Spleen (tissue), 11 donors: ENCODE measurements around the gene HPCAL1. TPM values are rescaled to one million over a fixed set of nuclear protein-coding genes. Genes with fewer than 3 reads are reported as not detected.

Experiments
- DNase-seq: peaks from one replicate; pipeline ENCODE4 v3.0.0-alpha.2; 2020
- H3K27ac ChIP-seq, 8 donors: fragments of 200-600 bp; sonication (generic) in 7 of 8; 1 replicate in 4 of 8; 2 replicates in 4 of 8; pipeline versions ENCODE4 v1.5.0 to v1.8.0; 2016 to 2021; ENCODE audit warnings: inconsistent platforms in 4 of 8, mild to moderate bottlenecking in 4 of 8, moderate library complexity in 1 of 8
- H3K27me3 ChIP-seq, 7 donors: fragments of 200-600 bp; sonication (generic) in 6 of 7; replicated peaks in 1 of 7; 1 replicate in 4 of 7; 2 replicates in 3 of 7; pipeline versions ENCODE4 v1.5.0 to v1.8.0; 2016 to 2021; ENCODE audit warnings: inconsistent platforms in 3 of 7, mild to moderate bottlenecking in 1 of 7
- H3K36me3 ChIP-seq, 6 donors: fragments of 200-600 bp; sonication (generic) in 5 of 6; 1 replicate in 4 of 6; 2 replicates in 2 of 6; pipeline versions ENCODE4 v1.5.0 to v1.8.0; 2016 to 2021; ENCODE audit warnings: inconsistent platforms in 2 of 6
- H3K4me1 ChIP-seq, 6 donors: fragments of 200-600 bp; sonication (generic) in 5 of 6; 1 replicate in 3 of 6; 2 replicates in 3 of 6; pipeline versions ENCODE4 v1.5.0 to v1.8.0; 2016 to 2021; ENCODE audit warnings: inconsistent platforms in 3 of 6
- H3K4me3 ChIP-seq, 8 donors: fragments of 200-600 bp; sonication (generic) in 7 of 8; 1 replicate in 4 of 8; 2 replicates in 4 of 8; pipeline versions ENCODE4 v1.5.0 to v1.8.0; 2016 to 2021; ENCODE audit warnings: inconsistent platforms in 4 of 8, mild to moderate bottlenecking in 4 of 8, moderate library complexity in 2 of 8
- H3K9me3 ChIP-seq, 8 donors: fragments of 200-600 bp; sonication (generic) in 7 of 8; 1 replicate in 4 of 8; 2 replicates in 4 of 8; pipeline versions ENCODE4 v1.5.0 to v1.8.0; 2016 to 2021; ENCODE audit warnings: inconsistent platforms in 4 of 8
- POLR2A ChIP-seq, 3 donors: fragments of 450-650 bp; IDR thresholded peaks; one replicate each; pipeline ENCODE4 v1.5.1; 2017; ENCODE audit warnings: antibody characterized with exemption in 3 of 3, mild to moderate bottlenecking in 1 of 3
- POLR2AphosphoS5 ChIP-seq, 3 donors: sonication (generic); formaldehyde crosslinking; IDR thresholded peaks; one replicate each; pipeline ENCODE4 v1.5.1; 2017; ENCODE audit warnings: antibody characterized with exemption in 3 of 3
- WGBS, 5 donors: extraction: QIAGEN DNeasy Blood & Tissue Kit in 3 of 5; methylation state at CpG; one replicate each; pipeline versions ENCODE4 v1.1.5 to v1.1.7; 2013 to 2018; 5-methylcytosine and 5-hydroxymethylcytosine counted together
- intact Hi-C: fragments of 100-400 bp; cut with DNase I; formaldehyde crosslinking; loops from one replicate; pipeline ENCODE4 v1.15.0; 2023; ENCODE audit warnings: low total_unique reads
- polyA plus RNA-seq, 3 donors: library from polyadenylated mRNA; stranded (reverse); fragments of 200-250 nt; gene quantifications; one replicate each; pipeline ENCODE4 v1.2.1, GENCODE V29; 2013
- small RNA-seq, 4 donors: library from RNA; depleted of rRNA; stranded (forward); fragments of <200 nt; gene quantifications; one replicate each; pipeline ENCODE3, GENCODE V24; 2016
- total RNA-seq, 7 donors: library from RNA; depleted of rRNA in 3 of 7; stranded (reverse); fragments of >200 nt in 3 of 7; fragmentation: NEBNext Ultra II Directional in 4 of 7; extraction: Animal tissue kit (Norgen Biotek cat#: 25700) in 4 of 7; gene quantifications; one replicate each; pipeline versions ENCODE4 v1.1.0 to v1.2.1, GENCODE V29; 2016 to 2021
- TF ChIP-seq, protein P1 (sequence below), 11 experiments: fragments of 200-600 bp in 7 of 11; fragments of 450-650 bp in 4 of 11; sonication (generic) in 4 of 11; IDR thresholded peaks in 8 of 11; conservative IDR thresholded peaks in 3 of 11; 1 replicate in 7 of 11; 2 replicates in 4 of 11; pipeline versions ENCODE4 v1.4.0 to v1.8.0; 2016 to 2021; ENCODE audit warnings: antibody characterized with exemption in 11 of 11, inconsistent platforms in 4 of 11, mild to moderate bottlenecking in 1 of 11
- donor health status: healthy with polysubstance abuse.
- donor health status: DM: no; HTN: no; CAD: no; lungs with moderate emphysema.
- donor health status: DM: no; HTN: no; CAD: no.
- donor health status: Bipolar disorder and iron deficiency.
- donor health status: healthy.
- donor health status: DM: no; HTN: no; CAD: no.
- donor health status: DM: yes; HTN: yes; CAD: no.

Gene HPCAL1
- total and polyA plus RNA-seq, 10 donors = 41.9 to 80.6 (median 57.7) TPM

DNA sequence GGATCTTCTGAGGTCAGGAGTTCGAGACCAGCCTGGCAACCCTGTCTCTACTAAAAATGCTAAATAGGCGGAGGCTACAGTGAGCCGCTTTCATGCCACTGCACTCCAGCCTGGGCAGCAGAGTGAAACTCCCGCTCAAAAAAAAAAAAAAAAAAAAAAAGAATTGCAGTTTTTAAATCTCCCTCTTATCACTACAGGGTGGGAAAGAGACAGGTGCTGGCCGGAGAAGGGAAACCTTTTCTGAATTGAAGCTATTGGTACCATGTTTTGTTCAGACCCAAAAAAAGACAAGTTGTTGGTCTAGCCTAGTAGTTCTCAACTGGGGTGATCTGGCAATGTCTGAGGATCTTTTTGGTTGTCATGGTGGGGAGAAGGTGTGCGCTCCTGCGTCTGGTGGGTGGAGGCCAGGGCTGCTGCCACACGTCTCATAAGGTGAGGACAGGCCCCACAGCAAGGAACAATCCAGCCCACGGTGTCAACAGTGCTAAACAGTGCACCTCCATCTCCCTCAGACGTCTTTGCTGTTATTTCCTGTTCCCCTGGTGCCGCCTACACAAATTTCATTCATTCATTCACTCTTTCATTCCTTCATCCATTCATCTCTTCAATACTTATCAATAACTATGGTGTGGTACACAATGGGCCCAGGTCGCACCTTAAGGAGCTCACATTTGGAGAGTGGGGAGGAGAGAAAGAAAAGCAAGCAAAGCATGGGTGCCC, 174.2 kb downstream of the HPCAL1 start:
- Histone ChIP-seq H3K27ac (no peak overlapping the region), H3K36me3 (no peaks in the 10 kb centered on the region), H3K4me3 (no peak overlapping the region), H3K9me3 (no peaks in the 10 kb centered on the region), H3K27me3 (no peaks in the 10 kb centered on the region), H3K4me1 (peaks cover 0 to 5% (median 0%) of the 10 kb centered on the region in 6 donors)
- WGBS, 5 donors = 83 to 87% (median 85%) methylated on average over 12 of the region's 12 CpGs
- intact Hi-C loops = no loop called here
- DNase-seq = peak; percentile 45
- TF ChIP-seq POLR2AphosphoS5 (IDR thresholded peaks at IDR 0.05) (no peak), POLR2A (IDR thresholded peaks at IDR 0.05) (no peak)
- TF ChIP-seq, protein P1, sequence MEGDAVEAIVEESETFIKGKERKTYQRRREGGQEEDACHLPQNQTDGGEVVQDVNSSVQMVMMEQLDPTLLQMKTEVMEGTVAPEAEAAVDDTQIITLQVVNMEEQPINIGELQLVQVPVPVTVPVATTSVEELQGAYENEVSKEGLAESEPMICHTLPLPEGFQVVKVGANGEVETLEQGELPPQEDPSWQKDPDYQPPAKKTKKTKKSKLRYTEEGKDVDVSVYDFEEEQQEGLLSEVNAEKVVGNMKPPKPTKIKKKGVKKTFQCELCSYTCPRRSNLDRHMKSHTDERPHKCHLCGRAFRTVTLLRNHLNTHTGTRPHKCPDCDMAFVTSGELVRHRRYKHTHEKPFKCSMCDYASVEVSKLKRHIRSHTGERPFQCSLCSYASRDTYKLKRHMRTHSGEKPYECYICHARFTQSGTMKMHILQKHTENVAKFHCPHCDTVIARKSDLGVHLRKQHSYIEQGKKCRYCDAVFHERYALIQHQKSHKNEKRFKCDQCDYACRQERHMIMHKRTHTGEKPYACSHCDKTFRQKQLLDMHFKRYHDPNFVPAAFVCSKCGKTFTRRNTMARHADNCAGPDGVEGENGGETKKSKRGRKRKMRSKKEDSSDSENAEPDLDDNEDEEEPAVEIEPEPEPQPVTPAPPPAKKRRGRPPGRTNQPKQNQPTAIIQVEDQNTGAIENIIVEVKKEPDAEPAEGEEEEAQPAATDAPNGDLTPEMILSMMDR (IDR thresholded peaks at IDR 0.05 in 8 of 11, conservative IDR thresholded peaks at IDR 0.05 in 3 of 11) = no peak

Small RNA genes lying within 50 kb of the gene (small RNA-seq; reads per million reads assigned to genes)
- gene RF00432 (0 reads per million in 4 donors), gene RN7SL66P (0 reads per million in 4 donors), gene SNORA80B (0.69 to 8.0 (median 3.3) reads per million in 4 donors)

Other genes with a start within 250 kb of the HPCAL1 start
- gene CYS1, start 222.5 kb upstream of the HPCAL1 start, total RNA-seq = 1 to 10 TPM in 6 of 7 donors, under 1 TPM in 1; 0.97 to 2.9 (median 1.7) TPM
- under 1 TPM; 0.38 to 0.56 (median 0.43) TPM for gene CYS1, start 222.5 kb upstream of the HPCAL1 start, polyA plus RNA-seq
- gene RRM2, start 180.2 kb upstream of the HPCAL1 start, total RNA-seq = 10 to 100 TPM in 5 of 7 donors, 1 to 10 TPM in 2; 6.3 to 39.2 (median 14.3) TPM
- gene RRM2, start 180.2 kb upstream of the HPCAL1 start, polyA plus RNA-seq = 10 to 100 TPM in 2 of 3 donors, 1 to 10 TPM in 1; 2.3 to 15.6 (median 12.4) TPM
- gene ODC1, start 145.4 kb downstream of the HPCAL1 start, total RNA-seq = 10 to 100 TPM; 28.9 to 84.3 (median 62.8) TPM
- gene ODC1, start 145.4 kb downstream of the HPCAL1 start, polyA plus RNA-seq = 10 to 100 TPM; 38.0 to 78.1 (median 65.3) TPM